Stimulated activated CD4-positive, alpha-beta T cell treated with anti-CD3 and anti-CD28 coated beads, Interleukin-2, amount 100 ng/mL, for 48 hours (primary cell): ENCODE results near the gene CEP104.

Source experiments
- DNase-seq, 2 donors: peaks; one replicate each; pipeline ENCODE4 v3.0.0-alpha.2; 2020

The CEP104 gene

GRCh38 chr1:3776231-3776961, 80.6 kb downstream of the CEP104 start:
- no peak for DNase-seq

- DNase-seq: peak in 1 of 2 donors; percentile 41
Measured at GRCh38 chr1:3775490-3776230, 81.4 kb downstream of the CEP104 start.

- DNase-seq: no peak
Measured at GRCh38 chr1:3774946-3775489, 82.0 kb downstream of the CEP104 start.

- no peak for DNase-seq
Measured at GRCh38 chr1:3774276-3774945, 82.6 kb downstream of the CEP104 start.

- no peak for DNase-seq
Measured at GRCh38 chr1:3773572-3774275, 83.3 kb downstream of the CEP104 start.

DNA sequence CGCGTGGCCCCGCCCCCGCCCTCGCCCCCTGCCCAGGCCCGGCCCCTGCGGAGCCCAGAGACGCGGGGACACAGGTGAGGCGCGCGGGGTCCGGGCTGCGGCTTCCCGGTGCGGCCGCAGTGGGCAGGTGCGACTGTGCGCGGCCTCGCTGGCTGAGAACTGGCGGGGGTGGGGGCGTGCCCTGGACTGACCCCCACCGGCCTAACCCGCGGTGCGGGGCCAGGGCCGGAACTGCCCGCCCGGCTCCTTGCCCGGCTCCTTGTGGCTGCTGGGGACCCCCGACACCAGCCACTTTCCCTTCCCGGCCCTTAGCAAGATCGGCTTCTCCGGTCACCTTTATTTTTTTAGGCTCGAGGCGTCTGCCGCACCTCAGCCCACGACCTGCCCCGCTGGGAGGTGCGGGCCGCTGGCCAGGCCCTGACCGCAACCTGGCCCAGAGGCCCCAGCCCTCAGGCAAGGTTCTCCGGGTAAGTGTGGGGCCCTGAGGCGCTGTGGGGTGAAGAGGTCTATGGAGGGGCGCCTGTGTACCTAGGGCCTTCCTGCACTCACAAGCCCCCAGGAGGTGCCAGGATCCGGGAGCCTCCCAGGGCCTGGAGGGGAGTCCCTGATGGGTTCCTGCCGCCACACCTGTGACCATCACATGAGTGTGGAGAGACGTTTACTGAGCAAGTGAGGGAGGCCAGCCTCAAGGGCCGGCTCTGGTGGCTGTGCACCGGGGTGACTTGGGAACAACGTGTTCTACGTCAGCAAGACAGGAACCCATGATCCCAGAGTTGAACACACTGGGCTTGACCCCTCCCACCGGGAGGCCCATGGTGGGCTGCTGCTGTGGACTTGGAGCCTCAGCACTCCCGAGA, 84.1 kb downstream of the CEP104 start, which contains the start of gene SMIM1:
Gene SMIM1 (plus strand): TSS at position 35 of the 857 bp plus-strand sequence. CDS start 2,625 bp downstream, outside the sequence.
- no peak for DNase-seq

GRCh38 chr1:3772027-3772714, 84.8 kb downstream of the CEP104 start:
- DNase-seq: peak; percentile 77 to 82

DNA sequence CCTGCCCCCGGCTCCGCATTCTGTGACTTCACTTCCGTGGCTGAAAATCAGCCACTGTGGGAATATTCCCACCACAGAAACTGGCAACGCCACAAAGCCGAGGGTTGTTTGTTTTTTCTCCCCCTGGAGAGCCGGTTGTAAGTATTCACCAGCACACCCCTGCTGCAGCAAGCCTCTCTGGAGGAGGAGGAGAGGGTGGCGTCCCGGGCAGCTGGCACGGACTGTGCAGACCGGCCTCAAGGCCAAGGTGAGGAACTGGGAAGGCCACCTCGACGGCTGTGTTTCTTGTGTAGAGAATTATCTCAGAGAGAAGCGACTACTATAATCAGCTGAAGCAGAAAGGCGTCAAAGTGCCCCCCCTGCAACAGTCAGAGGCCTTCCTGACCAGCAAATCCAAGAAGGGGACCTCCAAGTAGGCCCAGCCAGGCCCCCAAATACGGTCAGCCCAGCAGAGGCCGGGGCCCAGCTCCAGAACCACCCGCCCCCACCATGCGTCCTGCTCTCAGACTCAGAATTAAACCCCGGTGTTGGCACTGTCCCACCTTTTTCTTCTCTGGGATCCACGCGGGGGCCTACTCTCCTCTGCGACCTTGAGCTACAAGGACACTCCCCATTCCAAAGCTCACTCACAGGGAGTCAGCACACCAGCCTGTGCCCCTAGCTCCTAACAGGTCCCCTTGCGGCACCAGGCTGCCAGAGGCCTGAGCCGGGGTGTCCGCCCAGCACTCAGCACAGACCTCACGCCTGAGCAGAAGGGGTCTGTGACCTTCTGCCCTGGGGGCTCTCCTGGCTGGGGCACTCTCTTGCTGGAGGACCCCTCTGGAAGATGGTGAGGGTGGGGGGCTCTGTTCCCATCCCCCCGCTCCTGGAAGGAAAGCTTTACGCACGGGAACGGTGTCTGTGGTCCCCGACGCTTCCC, 85.6 kb downstream of the CEP104 start:
- no peak for DNase-seq

DNA sequence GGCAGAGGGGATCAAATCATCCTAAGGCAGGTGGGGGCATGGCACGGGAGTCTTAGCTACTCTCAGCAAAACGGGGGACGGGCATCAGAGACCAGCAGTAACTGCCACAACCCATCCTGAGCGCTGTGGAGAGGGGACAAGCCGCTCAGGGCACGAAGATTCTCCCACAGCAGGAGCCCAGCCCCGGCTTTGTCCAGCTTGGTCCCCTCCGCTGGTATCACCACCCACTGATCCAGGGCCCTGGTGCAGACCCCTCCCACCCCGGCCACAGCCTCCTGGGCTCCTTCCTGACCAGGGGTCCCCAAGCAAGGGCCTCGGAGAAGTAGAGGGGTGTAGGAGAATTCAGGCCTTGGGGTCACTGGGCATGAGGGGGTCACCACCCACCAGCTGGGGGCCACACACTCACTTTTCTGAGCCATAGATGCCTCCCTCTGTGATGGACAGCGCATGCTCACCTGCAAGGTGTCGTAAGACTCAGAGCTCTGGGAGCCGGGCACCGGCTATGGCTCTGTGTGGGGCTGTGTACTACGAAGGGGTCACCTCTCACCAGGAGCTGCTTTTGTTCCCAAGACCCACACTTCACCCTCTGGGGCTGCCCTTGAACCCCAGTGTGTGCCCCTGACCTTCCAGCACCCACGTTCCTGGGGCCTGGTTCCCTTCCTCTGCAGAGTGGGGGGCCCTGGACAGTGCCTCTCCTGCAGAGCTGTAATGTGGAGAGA, 86.8 kb downstream of the CEP104 start:
- DNase-seq: no peak

DNA sequence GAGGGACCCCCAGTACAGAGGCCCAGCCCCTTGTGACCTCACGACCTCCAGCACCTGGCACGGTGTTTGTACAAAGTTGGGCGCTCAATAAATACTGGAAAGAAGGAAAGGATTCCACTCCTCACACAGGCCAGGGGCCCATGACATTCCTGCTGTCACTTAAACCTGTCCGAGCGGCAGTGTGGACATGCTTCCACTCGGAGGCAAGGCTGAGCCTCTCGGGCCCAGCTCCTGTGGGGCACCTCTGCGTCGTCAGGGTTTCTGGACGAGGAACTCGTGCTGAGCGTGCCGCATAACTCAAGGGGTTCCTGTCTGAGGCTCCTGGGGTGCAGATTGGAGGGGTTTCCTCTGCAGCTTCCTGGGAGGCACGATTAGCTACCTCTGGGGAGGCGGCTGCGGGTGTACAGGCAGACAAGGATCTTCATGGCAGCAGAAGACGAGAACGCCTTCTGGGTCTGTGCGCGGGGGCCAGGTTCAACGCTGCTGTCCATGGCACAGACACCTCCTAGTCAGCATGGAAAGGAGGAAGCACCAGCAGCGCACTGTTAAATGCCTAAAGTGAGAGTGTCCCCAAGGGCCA, 88.1 kb downstream of the CEP104 start:
- no peak for DNase-seq

GRCh38 chr1:3767328-3767925, 89.6 kb downstream of the CEP104 start:
- no peak for DNase-seq

- DNase-seq: no peak
Measured at GRCh38 chr1:3763351-3764125, 93.5 kb downstream of the CEP104 start.

- no peak for DNase-seq
Measured at GRCh38 chr1:3762873-3763228, 94.2 kb downstream of the CEP104 start.

- no peak for DNase-seq
Measured at GRCh38 chr1:3762151-3762872, 94.7 kb downstream of the CEP104 start.
